Stimulated activated CD4-positive, alpha-beta T cell treated with anti-CD3 and anti-CD28 coated beads, Interleukin-12 subunit alpha, Interleukin-12 subunit beta, amount 100 ng/mL, for 24 hours (primary cell): Measurements from ENCODE around the gene KCNB1.

Experiments
- DNase-seq, 2 experiments: peaks; one replicate each; pipeline ENCODE4 v3.0.0-alpha.2; 2020; ENCODE audit warnings: low read depth in 2 of 2

Gene KCNB1

GRCh38 chr20:49470922-49471321 lies 11.5 kb downstream of the KCNB1 start:
- no peak for DNase-seq

GRCh38 chr20:49469060-49469459 lies 13.4 kb downstream of the KCNB1 start:
- DNase-seq: no peak

GRCh38 chr20:49468412-49468811 lies 14.1 kb downstream of the KCNB1 start:
- DNase-seq: no peak

- no peak for DNase-seq
These were observed 16.2 kb downstream of the KCNB1 start for GRCh38 chr20:49466114-49466912.

- DNase-seq: no peak
These were observed 17.9 kb downstream of the KCNB1 start for GRCh38 chr20:49464556-49464955.

- DNase-seq: no peak
These were observed 19.8 kb downstream of the KCNB1 start for GRCh38 chr20:49462626-49463025.

- no peak for DNase-seq
These were observed 20.4 kb downstream of the KCNB1 start for GRCh38 chr20:49461894-49462620.

GRCh38 chr20:49460916-49461315 lies 21.6 kb downstream of the KCNB1 start:
- no peak for DNase-seq

- no peak for DNase-seq
These were observed 22.3 kb downstream of the KCNB1 start for GRCh38 chr20:49460131-49460530.

- DNase-seq: no peak
These were observed 22.8 kb downstream of the KCNB1 start for GRCh38 chr20:49459684-49460083.

- DNase-seq: no peak
These were observed 25.0 kb downstream of the KCNB1 start for GRCh38 chr20:49457444-49457843.

- no peak for DNase-seq
These were observed 25.8 kb downstream of the KCNB1 start for GRCh38 chr20:49456646-49457045.

- DNase-seq: no peak
These were observed 26.8 kb downstream of the KCNB1 start for GRCh38 chr20:49455691-49456090.

- DNase-seq: no peak
These were observed 30.4 kb downstream of the KCNB1 start for GRCh38 chr20:49452011-49452482.

- DNase-seq: no peak
These were observed 32.2 kb downstream of the KCNB1 start for GRCh38 chr20:49450281-49450721.

GRCh38 chr20:49448917-49449316 lies 33.6 kb downstream of the KCNB1 start:
- no peak for DNase-seq

GRCh38 chr20:49447946-49448809 lies 34.3 kb downstream of the KCNB1 start:
- no peak for DNase-seq

- no peak for DNase-seq
These were observed 35.1 kb downstream of the KCNB1 start for GRCh38 chr20:49447364-49447763.

- no peak for DNase-seq
These were observed 35.7 kb downstream of the KCNB1 start for GRCh38 chr20:49446808-49447207.

- DNase-seq: no peak
These were observed 36.4 kb downstream of the KCNB1 start for GRCh38 chr20:49446080-49446479.

- no peak for DNase-seq
These were observed 37.3 kb downstream of the KCNB1 start for GRCh38 chr20:49445176-49445575.

GRCh38 chr20:49444553-49444990 lies 37.9 kb downstream of the KCNB1 start:
- no peak for DNase-seq
